IPS DF 6.9 (cell line): ENCODE measurements around the gene MEGF11.

ENCODE experiments used
- DNase-seq: peaks from one replicate; pipeline ENCODE4 v3.0.0-alpha.2; 2013; ENCODE audit warnings: low read depth, low spot score
- H3K27ac ChIP-seq: one replicate; pipeline ENCODE4 v1.5.1; 2013; ENCODE audit warnings: low read length, control low read depth
- H3K27me3 ChIP-seq: 2 replicates; pipeline ENCODE4 v1.6.1; 2013; ENCODE audit warnings: mild to moderate bottlenecking, low read length; ENCODE audit not compliant: control insufficient read depth, insufficient read depth
- H3K36me3 ChIP-seq: 2 replicates; pipeline ENCODE4 v1.6.1; 2013; ENCODE audit warnings: low read length; ENCODE audit not compliant: control insufficient read depth, insufficient read depth
- H3K4me1 ChIP-seq: 2 replicates; pipeline ENCODE4 v1.6.1; 2013; ENCODE audit warnings: low read length; ENCODE audit not compliant: control insufficient read depth, insufficient read depth
- H3K4me3 ChIP-seq: 2 replicates; pipeline ENCODE4 v1.5.1; 2013; ENCODE audit warnings: mild to moderate bottlenecking, low read length
- H3K9me3 ChIP-seq: 2 replicates; pipeline ENCODE4 v1.6.1; 2013; ENCODE audit warnings: low read length, inconsistent platforms; ENCODE audit not compliant: control insufficient read depth, insufficient read depth
- WGBS: extraction: QIAGEN DNeasy Blood & Tissue Kit; methylation state at CpG from one replicate; pipeline ENCODE4 v1.1.7; 2013; ENCODE audit warnings: mixed read lengths, missing lambda C conversion rate; ENCODE audit not compliant: insufficient read length, insufficient coverage; 5-methylcytosine and 5-hydroxymethylcytosine counted together

MEGF11 gene

GRCh38 chr15:66290518-66290917 is 37.0 kb upstream of the MEGF11 start:
- Histone ChIP-seq H3K36me3 (no peaks in the 10 kb centered on the region), H3K27ac (no peak overlapping the region), H3K27me3 (no peaks in the 10 kb centered on the region), H3K4me1 (peaks cover 5% of the 10 kb centered on the region; the same call in 1 of the 2 replicates), H3K9me3 (no peaks in the 10 kb centered on the region), H3K4me3 (no peak overlapping the region)
- no peak for DNase-seq

- no CpG with 5 or more reads among the region's 3 CpGs for WGBS
- DNase-seq, result no peak
- no peaks in the 10 kb centered on the region for H3K27me3 ChIP-seq
- no peak overlapping the region for H3K4me3 ChIP-seq
- H3K27ac ChIP-seq, result no peak overlapping the region
- peaks cover 5% of the 10 kb centered on the region; the same call in 1 of the 2 replicates for H3K4me1 ChIP-seq
- no peaks in the 10 kb centered on the region for H3K9me3 ChIP-seq
- no peaks in the 10 kb centered on the region for H3K36me3 ChIP-seq
These were observed 36.5 kb upstream of the MEGF11 start for GRCh38 chr15:66290007-66290406.

- Histone ChIP-seq H3K9me3 (no peaks in the 10 kb centered on the region), H3K4me1 (no peaks in the 10 kb centered on the region), H3K27ac (no peak overlapping the region), H3K27me3 (no peaks in the 10 kb centered on the region), H3K4me3 (no peak overlapping the region), H3K36me3 (no peaks in the 10 kb centered on the region)
- WGBS, result no CpG with 5 or more reads among the region's 6 CpGs
- DNase-seq, result no peak
These were observed 35.1 kb upstream of the MEGF11 start for GRCh38 chr15:66288551-66289185.

- no peak overlapping the region for H3K27ac ChIP-seq
- no peaks in the 10 kb centered on the region for H3K4me1 ChIP-seq
- no peak overlapping the region for H3K4me3 ChIP-seq
- no peaks in the 10 kb centered on the region for H3K36me3 ChIP-seq
- H3K27me3 ChIP-seq, result no peaks in the 10 kb centered on the region
- H3K9me3 ChIP-seq, result no peaks in the 10 kb centered on the region
- no peak for DNase-seq
These were observed 34.5 kb upstream of the MEGF11 start for GRCh38 chr15:66288093-66288492.

GRCh38 chr15:66287461-66288057 is 34.0 kb upstream of the MEGF11 start:
- Histone ChIP-seq H3K27me3 (no peaks in the 10 kb centered on the region), H3K27ac (no peak overlapping the region), H3K4me1 (no peaks in the 10 kb centered on the region), H3K4me3 (no peak overlapping the region), H3K36me3 (no peaks in the 10 kb centered on the region), H3K9me3 (no peaks in the 10 kb centered on the region)
- WGBS, result no CpG with 5 or more reads among the region's 6 CpGs
- DNase-seq, result no peak

GRCh38 chr15:66285533-66286280 is 32.2 kb upstream of the MEGF11 start:
- H3K27me3 ChIP-seq, result no peaks in the 10 kb centered on the region
- no peak overlapping the region for H3K27ac ChIP-seq
- DNase-seq, result no peak
- no peaks in the 10 kb centered on the region for H3K4me1 ChIP-seq
- no peak overlapping the region for H3K4me3 ChIP-seq
- WGBS, result no CpG with 5 or more reads among the region's 6 CpGs
- no peaks in the 10 kb centered on the region for H3K9me3 ChIP-seq
- no peaks in the 10 kb centered on the region for H3K36me3 ChIP-seq

- WGBS, result no CpG with 5 or more reads among the region's 3 CpGs
- Histone ChIP-seq H3K9me3 (no peaks in the 10 kb centered on the region), H3K27ac (no peak overlapping the region), H3K4me3 (no peak overlapping the region), H3K27me3 (no peaks in the 10 kb centered on the region), H3K4me1 (no peaks in the 10 kb centered on the region), H3K36me3 (no peaks in the 10 kb centered on the region)
- DNase-seq, result no peak
These were observed 30.7 kb upstream of the MEGF11 start for GRCh38 chr15:66284271-66284670.

- DNase-seq, result no peak
- no peaks in the 10 kb centered on the region for H3K4me1 ChIP-seq
- no peak overlapping the region for H3K4me3 ChIP-seq
- H3K27ac ChIP-seq, result no peak overlapping the region
- H3K9me3 ChIP-seq, result no peaks in the 10 kb centered on the region
- H3K27me3 ChIP-seq, result no peaks in the 10 kb centered on the region
- no CpG with 5 or more reads among the region's 6 CpGs for WGBS
- H3K36me3 ChIP-seq, result no peaks in the 10 kb centered on the region
These were observed 25.1 kb upstream of the MEGF11 start for GRCh38 chr15:66278671-66279070.

- no CpG with 5 or more reads among the region's 6 CpGs for WGBS
- Histone ChIP-seq H3K27ac (no peak overlapping the region), H3K27me3 (no peaks in the 10 kb centered on the region), H3K4me3 (no peak overlapping the region), H3K9me3 (no peaks in the 10 kb centered on the region), H3K4me1 (no peaks in the 10 kb centered on the region), H3K36me3 (no peaks in the 10 kb centered on the region)
- no peak for DNase-seq
These were observed 24.5 kb upstream of the MEGF11 start for GRCh38 chr15:66278056-66278455.

GRCh38 chr15:66276546-66276945 is 23.0 kb upstream of the MEGF11 start:
- no peak overlapping the region for H3K4me3 ChIP-seq
- no peaks in the 10 kb centered on the region for H3K27me3 ChIP-seq
- no peak overlapping the region for H3K27ac ChIP-seq
- no peaks in the 10 kb centered on the region for H3K4me1 ChIP-seq
- no CpG with 5 or more reads among the region's 3 CpGs for WGBS
- no peaks in the 10 kb centered on the region for H3K9me3 ChIP-seq
- no peak for DNase-seq
- H3K36me3 ChIP-seq, result no peaks in the 10 kb centered on the region

GRCh38 chr15:66275352-66275751 is 21.8 kb upstream of the MEGF11 start:
- Histone ChIP-seq H3K9me3 (no peaks in the 10 kb centered on the region), H3K27ac (no peak overlapping the region), H3K36me3 (no peaks in the 10 kb centered on the region), H3K4me3 (no peak overlapping the region), H3K27me3 (no peaks in the 10 kb centered on the region), H3K4me1 (no peaks in the 10 kb centered on the region)
- no peak for DNase-seq
